Sigmoid colon (tissue), 7 donors: ENCODE data around the gene GTF2IRD1. TPM values are rescaled to one million over a fixed set of nuclear protein-coding genes. Genes with fewer than 3 reads are reported as not detected.

Experiments used
- DNase-seq: peaks from one replicate; pipeline ENCODE4 v3.0.0-alpha.2; 2019
- H3K27ac ChIP-seq, 4 donors: fragments of 200-600 bp; sonication (generic); one replicate each; pipeline ENCODE4 v1.5.1; 2016 to 2019; ENCODE audit warnings: mild to moderate bottlenecking in 1 of 4
- H3K27me3 ChIP-seq, 3 donors: fragments of 200-600 bp; sonication (generic); one replicate each; pipeline ENCODE4 v1.5.1; 2019; ENCODE audit warnings: mild to moderate bottlenecking in 1 of 3
- H3K36me3 ChIP-seq, 4 donors: fragments of 200-600 bp; sonication (generic); one replicate each; pipeline ENCODE4 v1.5.1; 2016 to 2019
- H3K4me1 ChIP-seq, 4 donors: fragments of 200-600 bp; sonication (generic); one replicate each; pipeline ENCODE4 v1.5.1; 2017 to 2019
- H3K4me3 ChIP-seq, 4 donors: fragments of 200-600 bp; sonication (generic); one replicate each; pipeline ENCODE4 v1.5.1; 2017 to 2019; ENCODE audit warnings: mild to moderate bottlenecking in 2 of 4, moderate library complexity in 1 of 4
- H3K9me3 ChIP-seq, 4 donors: fragments of 200-600 bp in 3 of 4; sonication (generic) in 3 of 4; one replicate each; pipeline versions ENCODE4 v1.5.1 to v1.6.1; 2013 to 2019
- EP300 ChIP-seq, 4 donors: sonication (generic); formaldehyde crosslinking; IDR thresholded peaks; one replicate each; pipeline ENCODE4 v1.6.1; 2017; ENCODE audit warnings: antibody characterized with exemption in 4 of 4
- POLR2A ChIP-seq, 2 donors: fragments of 450-650 bp; IDR thresholded peaks; one replicate each; pipeline ENCODE4 v1.6.1; 2016; ENCODE audit warnings: antibody characterized with exemption in 2 of 2, mild to moderate bottlenecking in 2 of 2, moderate library complexity in 2 of 2
- POLR2AphosphoS5 ChIP-seq, 4 donors: sonication (generic); formaldehyde crosslinking; IDR thresholded peaks; one replicate each; pipeline ENCODE4 v1.6.1; 2017; ENCODE audit warnings: antibody characterized with exemption in 4 of 4
- WGBS, 2 donors: extraction: QIAGEN DNeasy Blood & Tissue Kit; methylation state at CpG; one replicate each; pipeline ENCODE4 v1.1.7; 2013; 5-methylcytosine and 5-hydroxymethylcytosine counted together
- intact Hi-C: fragments of 100-400 bp; cut with DNase I; formaldehyde crosslinking; loops from one replicate; pipeline ENCODE4 v1.15.1; 2023
- polyA plus RNA-seq, 3 donors: library from polyadenylated mRNA; stranded (reverse); fragments of 200-250 nt; gene quantifications; one replicate each; pipeline ENCODE4 v1.2.3, GENCODE V29; 2013
- total RNA-seq, 4 donors: library from RNA; depleted of rRNA; stranded (reverse); fragments of >200 nt; gene quantifications; one replicate each; pipeline ENCODE4 v1.1.0, GENCODE V29; 2016
- TF ChIP-seq, protein P1 (sequence below), 4 experiments: fragments of 450-650 bp in 3 of 4; fragments of 200-600 bp in 1 of 4; IDR thresholded peaks; one replicate each; pipeline ENCODE4 v1.5.1; 2016 to 2019; ENCODE audit warnings: antibody characterized with exemption in 4 of 4, mild to moderate bottlenecking in 3 of 4, moderate library complexity in 2 of 4
- donor health status: healthy with polysubstance abuse.
- donor health status: Bipolar disorder and iron deficiency.
- donor health status: healthy.

GTF2IRD1 gene
- total and polyA plus RNA-seq, 7 donors, result 1.8 to 24.2 (median 15.0) TPM

DNA sequence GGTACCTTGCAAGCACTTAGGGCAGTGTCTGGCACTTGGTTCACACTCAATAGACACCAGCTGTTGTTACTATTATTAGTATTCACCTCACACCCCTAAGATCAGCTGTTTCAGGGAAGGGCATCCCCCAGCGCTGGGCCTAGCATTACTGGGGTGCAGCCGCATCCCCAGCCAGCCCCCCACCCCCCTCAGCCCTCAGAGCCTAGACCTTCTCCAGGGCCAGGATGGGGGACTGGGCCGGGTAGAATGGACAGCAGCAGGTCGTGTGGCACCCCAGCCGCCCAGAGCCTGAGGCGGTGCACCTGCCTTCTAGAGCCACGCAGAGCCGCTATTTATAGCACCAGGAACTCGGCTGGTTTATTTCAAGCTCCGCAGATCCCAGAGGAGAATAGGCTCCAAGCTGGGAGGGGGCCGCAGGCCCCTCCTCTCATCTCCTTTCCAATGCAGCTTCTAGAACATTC lies 60.5 kb downstream of the GTF2IRD1 start:
- Histone ChIP-seq H3K36me3 (peaks cover 0 to 63% (median 3%) of the 10 kb centered on the region in 4 donors), H3K27ac (peak overlapping the region in 3 of 4 donors; percentile 35 to 73 (median 61))

DNA sequence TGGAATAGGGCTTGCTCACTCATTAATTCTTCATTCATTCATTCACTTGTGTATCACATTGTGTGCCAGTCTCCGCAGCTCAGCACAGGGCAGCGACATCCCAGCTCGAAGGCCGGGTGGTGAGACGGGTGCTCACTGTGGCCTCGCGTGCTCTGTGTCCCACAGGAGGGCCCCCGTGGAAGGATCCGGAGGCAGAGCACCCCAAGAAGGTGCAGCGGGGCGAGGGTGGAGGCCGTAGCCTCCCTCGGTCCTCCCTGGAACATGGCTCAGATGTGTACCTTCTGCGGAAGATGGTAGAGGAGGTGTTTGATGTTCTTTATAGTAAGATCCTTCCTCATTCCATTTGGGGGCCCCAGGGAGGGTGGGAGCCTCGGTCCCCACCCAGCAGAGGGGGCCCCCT lies 61.6 kb downstream of the GTF2IRD1 start:
- intact Hi-C loops, result loop anchor here (5.0 to 10.0 kb wide), 2 partner anchors 70 to 93 kb away; no protein-coding TSS in a partner anchor
- Histone ChIP-seq H3K9me3 (no peaks in the 10 kb centered on the region), H3K36me3 (peaks cover 4 to 70% (median 5%) of the 10 kb centered on the region in 4 donors), H3K27me3 (no peaks in the 10 kb centered on the region), H3K27ac (no peak overlapping the region), H3K4me3 (no peak overlapping the region), H3K4me1 (peaks cover 0 to 13% (median 11%) of the 10 kb centered on the region in 4 donors)
- no peak for TF ChIP-seq POLR2AphosphoS5 (IDR thresholded peaks at IDR 0.05)
- TF ChIP-seq EP300 (IDR thresholded peaks at IDR 0.05), result no peak
- TF ChIP-seq, protein P1, sequence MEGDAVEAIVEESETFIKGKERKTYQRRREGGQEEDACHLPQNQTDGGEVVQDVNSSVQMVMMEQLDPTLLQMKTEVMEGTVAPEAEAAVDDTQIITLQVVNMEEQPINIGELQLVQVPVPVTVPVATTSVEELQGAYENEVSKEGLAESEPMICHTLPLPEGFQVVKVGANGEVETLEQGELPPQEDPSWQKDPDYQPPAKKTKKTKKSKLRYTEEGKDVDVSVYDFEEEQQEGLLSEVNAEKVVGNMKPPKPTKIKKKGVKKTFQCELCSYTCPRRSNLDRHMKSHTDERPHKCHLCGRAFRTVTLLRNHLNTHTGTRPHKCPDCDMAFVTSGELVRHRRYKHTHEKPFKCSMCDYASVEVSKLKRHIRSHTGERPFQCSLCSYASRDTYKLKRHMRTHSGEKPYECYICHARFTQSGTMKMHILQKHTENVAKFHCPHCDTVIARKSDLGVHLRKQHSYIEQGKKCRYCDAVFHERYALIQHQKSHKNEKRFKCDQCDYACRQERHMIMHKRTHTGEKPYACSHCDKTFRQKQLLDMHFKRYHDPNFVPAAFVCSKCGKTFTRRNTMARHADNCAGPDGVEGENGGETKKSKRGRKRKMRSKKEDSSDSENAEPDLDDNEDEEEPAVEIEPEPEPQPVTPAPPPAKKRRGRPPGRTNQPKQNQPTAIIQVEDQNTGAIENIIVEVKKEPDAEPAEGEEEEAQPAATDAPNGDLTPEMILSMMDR (IDR thresholded peaks at IDR 0.05), result no peak
- TF ChIP-seq POLR2A (IDR thresholded peaks at IDR 0.05), result no peak
- DNase-seq, result no peak
- 94 to 95% methylated on average over 15 of the region's 15 CpGs for WGBS, 2 donors

More for the DNA sequence above, 60.5 kb downstream of the GTF2IRD1 start:
- H3K4me1 ChIP-seq, result peaks cover 0 to 13% (median 11%) of the 10 kb centered on the region in 4 donors
- no peaks in the 10 kb centered on the region for H3K9me3 ChIP-seq
- 86 to 89% methylated on average over 11 of the region's 11 CpGs for WGBS, 2 donors
- H3K4me3 ChIP-seq, result no peak overlapping the region
- intact Hi-C loops, result loop anchor here (10.0 kb wide), 1 partner anchor 71 kb away; no protein-coding TSS in a partner anchor
- peak; percentile 74 for DNase-seq
- TF ChIP-seq, protein P1 (IDR thresholded peaks at IDR 0.05), result no peak
- TF ChIP-seq POLR2A (IDR thresholded peaks at IDR 0.05) (no peak), POLR2AphosphoS5 (IDR thresholded peaks at IDR 0.05) (peak; percentile 14 to 60 (median 50)), EP300 (IDR thresholded peaks at IDR 0.05) (peak in 2 of 4 donors; percentile 52 to 59)
- H3K27me3 ChIP-seq, result no peaks in the 10 kb centered on the region

DNA sequence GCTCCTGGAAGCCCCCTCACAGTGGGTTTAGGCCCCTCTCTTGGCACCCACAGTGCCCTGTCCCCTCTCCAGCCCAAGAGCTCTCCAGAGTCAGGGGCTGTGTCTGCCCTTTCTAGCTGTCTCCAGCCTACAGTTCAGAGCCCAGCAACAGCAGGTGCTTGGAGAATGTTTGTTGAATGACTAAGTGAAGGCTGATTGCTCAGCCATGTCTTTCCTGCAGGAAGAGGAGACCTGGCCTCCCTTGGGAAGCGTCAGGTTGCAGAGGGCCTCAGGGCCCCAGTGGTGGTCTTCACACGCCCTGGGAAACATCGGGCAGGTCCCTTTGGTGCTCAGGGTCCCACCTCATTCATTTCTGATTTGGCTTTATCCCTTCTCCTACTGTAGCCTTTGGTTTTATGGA lies 62.5 kb downstream of the GTF2IRD1 start:
- peaks cover 0 to 13% (median 11%) of the 10 kb centered on the region in 4 donors for H3K4me1 ChIP-seq
- no peak overlapping the region for H3K27ac ChIP-seq
- no peaks in the 10 kb centered on the region for H3K9me3 ChIP-seq
- H3K4me3 ChIP-seq, result no peak overlapping the region
- TF ChIP-seq EP300 (IDR thresholded peaks at IDR 0.05) (no peak), POLR2AphosphoS5 (IDR thresholded peaks at IDR 0.05) (no peak), POLR2A (IDR thresholded peaks at IDR 0.05) (no peak)
- TF ChIP-seq, protein P1 (IDR thresholded peaks at IDR 0.05), result no peak
- H3K27me3 ChIP-seq, result no peaks in the 10 kb centered on the region
- peaks cover 4 to 74% (median 9%) of the 10 kb centered on the region in 4 donors for H3K36me3 ChIP-seq
- no peak for DNase-seq
- WGBS, 2 donors, result 90 to 94% methylated on average over 3 of the region's 3 CpGs
- intact Hi-C loops, result loop anchor here (5.0 to 10.0 kb wide), 2 partner anchors 69 to 94 kb away; no protein-coding TSS in a partner anchor

DNA sequence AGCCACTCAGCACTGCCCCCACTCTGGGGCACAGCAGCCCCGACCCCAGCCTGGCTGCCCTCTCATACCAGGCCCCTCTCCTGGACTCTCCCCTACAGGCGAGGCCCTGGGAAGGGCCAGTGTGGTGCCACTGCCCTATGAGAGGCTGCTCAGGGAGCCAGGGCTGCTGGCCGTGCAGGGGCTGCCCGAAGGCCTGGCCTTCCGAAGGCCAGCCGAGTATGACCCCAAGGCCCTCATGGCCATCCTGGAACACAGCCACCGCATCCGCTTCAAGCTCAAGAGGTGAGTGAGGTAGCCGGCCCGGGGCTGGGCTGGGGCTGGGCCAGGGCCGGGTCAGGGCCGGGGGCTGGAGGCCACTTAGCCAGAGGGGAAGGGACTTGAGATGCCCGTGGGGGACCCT lies 64.3 kb downstream of the GTF2IRD1 start:
- DNase-seq, result no peak
- Histone ChIP-seq H3K36me3 (peaks cover 4 to 73% (median 13%) of the 10 kb centered on the region in 4 donors), H3K4me3 (no peak overlapping the region), H3K27me3 (no peaks in the 10 kb centered on the region), H3K27ac (no peak overlapping the region), H3K9me3 (no peaks in the 10 kb centered on the region), H3K4me1 (peaks cover 0 to 13% (median 11%) of the 10 kb centered on the region in 4 donors)
- WGBS, 2 donors, result 95 to 96% methylated on average over 13 of the region's 13 CpGs
- no peak for TF ChIP-seq POLR2A (IDR thresholded peaks at IDR 0.05)
- TF ChIP-seq EP300 (IDR thresholded peaks at IDR 0.05), result no peak
- TF ChIP-seq POLR2AphosphoS5 (IDR thresholded peaks at IDR 0.05), result no peak
- TF ChIP-seq, protein P1 (IDR thresholded peaks at IDR 0.05), result no peak
- intact Hi-C loops, result loop anchor here (5.0 to 10.0 kb wide), 2 partner anchors 67 to 96 kb away; no protein-coding TSS in a partner anchor
